AG04449 (cell line): Measurements from ENCODE around the gene MTUS2.
A peak's percentile ranks its signal among the peaks of the same experiment; 100 is the strongest.

Source experiments
- CTCF ChIA-PET: fragments of 350-600 bp; formaldehyde crosslinking; extraction: SDS; loops from one replicate; lab custom pipeline; 2021; ENCODE audit warnings: antibody characterized with exemption; lab: Yijun Ruan, JAX
- POLR2A ChIA-PET: fragments of 400-600, 350-600 bp; formaldehyde crosslinking; extraction: SDS; loops from one replicate; lab custom pipeline; 2020; ENCODE audit warnings: antibody characterized with exemption, inconsistent platforms; lab: Yijun Ruan, JAX
- DNase-seq: peaks from one replicate; pipeline ENCODE4 v3.0.0-alpha.2; 2010; ENCODE audit warnings: low read depth, low spot score
- H3K4me3 ChIP-seq: 2 replicates; pipeline ENCODE4 v1.5.1; 2011; ENCODE audit warnings: low read depth, mild to moderate bottlenecking, control low read depth, low read length
- CTCF ChIP-seq: IDR thresholded peaks from one replicate; pipeline ENCODE4 v1.5.1; 2011; ENCODE audit warnings: mild to moderate bottlenecking, moderate library complexity, low read length, control low read depth, inconsistent platforms; ENCODE audit not compliant: insufficient read depth; ENCODE audit errors: missing control alignments

Gene MTUS2

GRCh38 chr13:29137995-29138394 is 317.9 kb downstream of the MTUS2 start:
- CTCF ChIA-PET = no interaction called here
- H3K4me3 ChIP-seq = no peak overlapping the region
- POLR2A ChIA-PET = no interaction called here
- DNase-seq = no peak
- TF ChIP-seq CTCF = no peak

DNA sequence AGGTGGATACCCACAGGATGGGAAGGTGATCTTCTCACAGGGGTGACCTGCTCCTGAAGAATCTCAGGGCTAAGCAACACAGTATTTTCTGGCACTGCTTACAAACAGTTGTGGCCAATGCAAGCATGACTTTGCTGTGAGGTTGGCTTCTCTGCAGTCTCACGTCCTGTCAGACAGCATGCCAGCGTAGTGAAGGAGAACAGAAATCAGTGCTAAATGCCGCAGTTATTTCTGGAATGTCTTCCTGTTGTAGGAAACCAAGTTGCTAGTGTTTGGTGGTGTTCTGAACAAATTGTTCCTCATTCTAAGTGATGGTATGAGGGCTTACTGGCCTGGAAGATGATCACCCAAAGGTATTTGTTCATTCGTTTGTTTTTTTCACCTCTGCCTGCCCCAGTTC is 320.1 kb downstream of the MTUS2 start:
- no peak overlapping the region for H3K4me3 ChIP-seq
- peak; percentile 21 for DNase-seq
- POLR2A ChIA-PET = no interaction called here
- CTCF ChIA-PET = no interaction called here
- no peak for TF ChIP-seq CTCF

DNA sequence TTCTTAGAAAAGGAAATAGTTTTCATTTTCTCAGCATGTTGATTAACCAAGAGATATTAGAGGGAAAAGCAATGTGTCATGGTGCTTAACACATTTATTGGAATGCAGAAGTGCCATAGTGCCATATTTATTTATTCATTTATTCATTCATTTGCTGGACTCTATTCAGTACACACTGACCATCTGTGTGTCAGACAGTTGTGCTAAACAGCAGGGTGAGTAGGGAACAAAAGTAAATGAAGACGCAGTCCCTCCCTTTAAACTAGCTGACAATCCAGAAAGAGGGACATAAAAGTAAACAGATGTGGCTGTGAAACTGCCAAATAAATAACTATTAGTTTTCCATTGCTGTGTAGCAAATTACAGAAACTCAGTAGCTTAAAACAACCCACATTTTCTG is 323.7 kb downstream of the MTUS2 start:
- no peak for DNase-seq
- no peak overlapping the region for H3K4me3 ChIP-seq
- no peak for TF ChIP-seq CTCF
- ChIA-PET CTCF (interaction anchor here (0.8 kb wide), 1 partner anchor 26 kb away, joined by 3 read pairs; no protein-coding TSS in a partner anchor), POLR2A (no interaction called here)

DNA sequence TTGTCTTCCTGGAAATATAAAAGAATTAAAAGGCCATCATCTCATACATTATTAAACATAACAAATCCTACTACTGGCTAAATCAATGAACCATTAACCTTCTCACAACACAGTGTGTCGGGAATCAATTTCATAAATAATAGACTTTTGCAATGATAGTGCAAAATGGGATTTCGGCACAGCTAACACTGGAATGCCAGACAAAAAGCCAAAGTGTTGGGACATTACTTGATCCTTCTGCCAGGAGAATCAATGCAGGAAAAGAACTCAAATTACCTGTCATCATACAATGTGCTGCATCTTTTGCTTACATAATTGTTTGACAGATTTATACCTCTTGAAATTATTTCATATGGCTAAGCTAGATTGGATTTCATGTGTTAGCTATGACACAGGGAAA is 334.3 kb downstream of the MTUS2 start:
- H3K4me3 ChIP-seq = no peak overlapping the region
- POLR2A ChIA-PET = no interaction called here
- no peak for DNase-seq
- no peak for TF ChIP-seq CTCF
- CTCF ChIA-PET = no interaction called here

GRCh38 chr13:29156136-29156535 is 336.0 kb downstream of the MTUS2 start:
- POLR2A ChIA-PET = no interaction called here
- no peak for TF ChIP-seq CTCF
- no peak for DNase-seq
- CTCF ChIA-PET = no interaction called here
- no peak overlapping the region for H3K4me3 ChIP-seq

DNA sequence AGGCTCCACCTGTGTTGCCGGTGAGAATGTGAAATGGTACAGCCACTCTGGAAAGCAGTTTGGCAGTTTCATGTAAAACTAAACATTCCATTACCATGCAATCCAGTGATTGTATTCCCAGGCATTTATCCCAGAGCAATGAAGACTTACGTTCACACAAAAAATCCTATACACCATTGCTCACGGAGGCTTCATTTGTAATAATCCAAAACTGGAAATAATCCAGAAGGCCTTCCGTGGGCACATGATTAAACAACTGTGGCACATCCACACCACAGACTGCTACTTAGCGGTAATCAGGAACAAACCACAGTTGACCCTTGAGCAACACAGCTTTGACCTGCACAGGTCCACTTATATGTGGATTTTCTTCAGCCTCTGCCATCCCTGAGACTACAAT is 339.7 kb downstream of the MTUS2 start:
- POLR2A ChIA-PET = no interaction called here
- H3K4me3 ChIP-seq = no peak overlapping the region
- TF ChIP-seq CTCF = no peak
- CTCF ChIA-PET = no interaction called here
- no peak for DNase-seq
